DND-41 (cell line): ENCODE data around the gene ASB18.

ENCODE experiments used
- ATAC-seq: fragments of 200-7000 bp; cut with Tn5 transposase; 3 replicates; pipeline ENCODE4 v1.9.1; 2021; ENCODE audit warnings: low read depth; ENCODE audit not compliant: insufficient read depth
- DNase-seq: peaks from one replicate; pipeline ENCODE4 v3.0.0-alpha.2; 2020
- H2AFZ ChIP-seq: 2 replicates; pipeline ENCODE4 v1.6.0; 2012; ENCODE audit warnings: low read depth, low read length
- H3K27ac ChIP-seq: 2 replicates; pipeline ENCODE4 v1.5.1; 2012; ENCODE audit warnings: low read length, inconsistent platforms
- H3K27me3 ChIP-seq: fragments of 200-600 bp; sonication (generic); 2 replicates; pipeline ENCODE4 v1.6.0; 2012; ENCODE audit warnings: low read length, mild to moderate bottlenecking, inconsistent platforms; ENCODE audit not compliant: insufficient read depth, poor library complexity
- H3K36me3 ChIP-seq: 2 replicates; pipeline ENCODE4 v1.5.1; 2012; ENCODE audit warnings: low read length, inconsistent platforms; ENCODE audit not compliant: insufficient read depth
- H3K4me1 ChIP-seq: 2 replicates; pipeline ENCODE4 v1.5.1; 2012; ENCODE audit warnings: mild to moderate bottlenecking, low read length; ENCODE audit not compliant: insufficient read depth
- H3K4me2 ChIP-seq: 2 replicates; pipeline ENCODE4 v1.6.0; 2012; ENCODE audit warnings: mild to moderate bottlenecking, moderate library complexity, low read length, inconsistent platforms; ENCODE audit not compliant: insufficient read depth
- H3K4me3 ChIP-seq, 2 experiments: fragments of 200-600 bp in 1 of 2; shearing (Covaris generic) in 1 of 2; 2 replicates each; pipeline ENCODE4 v1.5.1; 2012 to 2016; ENCODE audit warnings: inconsistent platforms in 2 of 2, low read length in 2 of 2, mild to moderate bottlenecking in 2 of 2, low read depth in 1 of 2, moderate library complexity in 1 of 2
- H3K79me2 ChIP-seq: 2 replicates; pipeline ENCODE4 v1.6.0; 2012; ENCODE audit warnings: low read length, inconsistent platforms; ENCODE audit not compliant: insufficient read depth
- H3K9ac ChIP-seq: 2 replicates; pipeline ENCODE4 v1.6.0; 2012; ENCODE audit warnings: low read depth, mild to moderate bottlenecking, inconsistent platforms, low read length, moderate library complexity
- H3K9me3 ChIP-seq: 2 replicates; pipeline ENCODE4 v1.5.1; 2012; ENCODE audit warnings: low read length, moderate library complexity, mild to moderate bottlenecking, inconsistent platforms; ENCODE audit not compliant: insufficient read depth, severe bottlenecking
- H4K20me1 ChIP-seq: 2 replicates; pipeline ENCODE4 v1.6.0; 2012; ENCODE audit warnings: low read length; ENCODE audit not compliant: insufficient read depth
- CTCF ChIP-seq: IDR thresholded peaks from 2 replicates; pipeline ENCODE4 v1.5.1; 2012; ENCODE audit warnings: borderline replicate concordance, low read length, moderate library complexity, mild to moderate bottlenecking; ENCODE audit not compliant: poor library complexity, severe bottlenecking; ENCODE audit errors: extremely low read depth
- EZH2 ChIP-seq: IDR thresholded peaks from 3 replicates; pipeline ENCODE4 v1.6.1; 2012; ENCODE audit warnings: borderline replicate concordance, low read depth, mild to moderate bottlenecking, moderate library complexity, low read length, inconsistent platforms; ENCODE audit not compliant: severe bottlenecking

Gene ASB18

GRCh38 chr2:236172255-236173035 is 91.8 kb downstream of the ASB18 start:
- TF ChIP-seq EZH2 (no peak), CTCF (no peak)
- Histone ChIP-seq H3K4me2 (no peak overlapping the region), H3K36me3 (no peaks in the 10 kb centered on the region), H3K4me1 (no peaks in the 10 kb centered on the region), H3K9ac (no peak overlapping the region), H2AFZ (no peak overlapping the region), H3K79me2 (no peaks in the 10 kb centered on the region), H3K9me3 (no peaks in the 10 kb centered on the region), H4K20me1 (no peaks in the 10 kb centered on the region), H3K27ac (no peak overlapping the region), H3K27me3 (no peaks in the 10 kb centered on the region), H3K4me3 (no peak overlapping the region)
- DNase-seq = no peak
- ATAC-seq = no peak

GRCh38 chr2:236171680-236172254 is 92.4 kb downstream of the ASB18 start:
- no peak overlapping the region for H3K9ac ChIP-seq
- H3K27ac ChIP-seq = no peak overlapping the region
- H3K4me2 ChIP-seq = no peak overlapping the region
- H3K4me3 ChIP-seq = no peak overlapping the region
- H4K20me1 ChIP-seq = no peaks in the 10 kb centered on the region
- no peak overlapping the region for H2AFZ ChIP-seq
- DNase-seq (no peak), ATAC-seq (no peak)
- H3K79me2 ChIP-seq = no peaks in the 10 kb centered on the region
- H3K36me3 ChIP-seq = no peaks in the 10 kb centered on the region
- H3K27me3 ChIP-seq = no peaks in the 10 kb centered on the region
- H3K4me1 ChIP-seq = no peaks in the 10 kb centered on the region
- TF ChIP-seq EZH2 (no peak), CTCF (no peak)
- no peaks in the 10 kb centered on the region for H3K9me3 ChIP-seq

GRCh38 chr2:236171181-236171679 is 93.0 kb downstream of the ASB18 start:
- Histone ChIP-seq H3K9ac (no peak overlapping the region), H3K27ac (no peak overlapping the region), H3K36me3 (no peaks in the 10 kb centered on the region), H3K79me2 (no peaks in the 10 kb centered on the region), H3K4me3 (no peak overlapping the region), H3K9me3 (no peaks in the 10 kb centered on the region), H4K20me1 (no peaks in the 10 kb centered on the region), H3K27me3 (no peaks in the 10 kb centered on the region), H3K4me2 (no peak overlapping the region), H3K4me1 (no peaks in the 10 kb centered on the region), H2AFZ (no peak overlapping the region)
- DNase-seq (no peak), ATAC-seq (no peak)
- TF ChIP-seq CTCF = no peak
- no peak for TF ChIP-seq EZH2
